HepG2 (cell line): ENCODE results near the gene GRAMD2A. TPM values are rescaled to one million over a fixed set of nuclear protein-coding genes. Genes with fewer than 3 reads are reported as not detected.

ENCODE experiments used
- ATAC-seq: fragments of 200-7000 bp; cut with Tn5 transposase; 3 replicates; pipeline ENCODE4 v1.9.1; 2020; ENCODE audit warnings: mild to moderate bottlenecking, moderate library complexity
- BruUV-seq: library from RNA; stranded (reverse); fragments of 400-500 nt; replicated peaks from 2 replicates; lab custom pipeline; 2021; lab: Mats Ljungman, UMichigan
- CTCF ChIA-PET: fragments of 300-600 bp; formaldehyde crosslinking; extraction: SDS; loops from one replicate; lab custom pipeline; 2021; ENCODE audit warnings: low total read pairs, inconsistent platforms, low intra/inter-chr PET ratio; lab: Yijun Ruan, JAX
- POLR2A ChIA-PET: fragments of 350-600 bp; sonication (Branson Sonifier 250); formaldehyde crosslinking; loops from one replicate; lab custom pipeline; 2020; ENCODE audit warnings: antibody characterized with exemption, inconsistent platforms; lab: Yijun Ruan, JAX
- DNase-seq: peaks from one replicate; pipeline ENCODE4 v3.0.0-alpha.2; 2015; ENCODE audit warnings: low spot score
- FAIRE-seq: peaks from 3 replicates; lab custom pipeline; 2011; peaks lifted over from hg19 to GRCh38; lab: Jason Lieb, UNC
- H2AFZ ChIP-seq: one replicate; pipeline ENCODE4 v1.6.1; 2011; ENCODE audit warnings: low read length, inconsistent platforms
- H3K27ac ChIP-seq: fragments of 300-600 bp; 3 replicates; pipeline ENCODE4 v1.8.0; 2011; ENCODE audit warnings: mixed run types, mild to moderate bottlenecking, mixed read lengths, low read length, inconsistent platforms; ENCODE audit not compliant: insufficient read depth; ENCODE audit errors: extremely low read length
- H3K27me3 ChIP-seq, 2 experiments: fragments of 200-600 bp in 1 of 2; 2 replicates in 1 of 2; 3 replicates in 1 of 2; pipeline versions ENCODE4 v1.6.0 to v1.8.0; 2011; ENCODE audit warnings: low read length in 2 of 2, mild to moderate bottlenecking in 2 of 2, moderate library complexity in 2 of 2, inconsistent platforms in 1 of 2; ENCODE audit not compliant: insufficient read depth in 2 of 2, control insufficient read depth in 1 of 2
- H3K36me3 ChIP-seq, 2 experiments: fragments of 200-600 bp in 1 of 2; replicated peaks in 1 of 2; 2 replicates in 1 of 2; 3 replicates in 1 of 2; pipeline versions ENCODE4 v1.5.1 to v1.8.0; 2011; ENCODE audit warnings: low read length in 2 of 2, inconsistent platforms in 1 of 2; ENCODE audit not compliant: insufficient read depth in 2 of 2, control insufficient read depth in 1 of 2
- H3K4me1 ChIP-seq: 2 replicates; pipeline ENCODE4 v1.5.1; 2012; ENCODE audit warnings: low read length, inconsistent platforms; ENCODE audit not compliant: insufficient read depth
- H3K4me2 ChIP-seq: 2 replicates; pipeline ENCODE4 v1.6.0; 2011; ENCODE audit warnings: low read depth, low read length, inconsistent platforms
- H3K4me3 ChIP-seq, 3 experiments: fragments of 200-600 bp in 1 of 3; sonication (generic), shearing (Covaris generic) in 1 of 3; replicated peaks in 1 of 3; 2 replicates each; pipeline ENCODE4 v1.5.1; 2011 to 2016; ENCODE audit warnings: low read length in 3 of 3, inconsistent platforms in 2 of 3, low read depth in 2 of 3, mild to moderate bottlenecking in 2 of 3, control low read depth in 1 of 3, mixed read lengths in 1 of 3; ENCODE audit not compliant: insufficient read depth in 1 of 3
- H3K79me2 ChIP-seq: one replicate; pipeline ENCODE4 v1.6.1; 2011; ENCODE audit warnings: low read length, inconsistent platforms; ENCODE audit not compliant: insufficient read depth
- H3K9ac ChIP-seq: 2 replicates; pipeline ENCODE4 v1.6.0; 2011; ENCODE audit warnings: mild to moderate bottlenecking, low read depth, low read length, inconsistent platforms; ENCODE audit not compliant: insufficient read depth
- H3K9me3 ChIP-seq: 2 replicates; pipeline ENCODE4 v1.5.1; 2012; ENCODE audit warnings: mild to moderate bottlenecking, low read length
- H4K20me1 ChIP-seq: 2 replicates; pipeline ENCODE4 v1.6.0; 2011; ENCODE audit warnings: inconsistent platforms, mild to moderate bottlenecking, low read length, moderate library complexity; ENCODE audit not compliant: insufficient read depth
- ARID3A ChIP-seq: IDR thresholded peaks from 2 replicates; pipeline ENCODE4 v1.6.1; 2012; ENCODE audit warnings: low read depth, low read length, improper control_type of control experiment
- CERS6 ChIP-seq: sonication (generic); formaldehyde crosslinking; IDR thresholded peaks from 2 replicates; pipeline ENCODE4 v1.5.0; 2020; ENCODE audit warnings: missing genetic modification reagents
- EED ChIP-seq: sonication (generic); formaldehyde crosslinking; IDR thresholded peaks from 2 replicates; pipeline ENCODE4 v1.5.0; 2020; ENCODE audit warnings: mild to moderate bottlenecking, missing genetic modification reagents
- HMGA1 ChIP-seq: sonication (generic); formaldehyde crosslinking; conservative IDR thresholded peaks from 2 replicates; pipeline ENCODE4 v1.4.0; 2020; ENCODE audit warnings: missing genetic modification reagents
- RCOR2 ChIP-seq: IDR thresholded peaks from 2 replicates; pipeline ENCODE4 v1.6.1; 2016; ENCODE audit warnings: missing biosample characterization, missing genetic modification reagents
- TMF1 ChIP-seq: sonication (generic); formaldehyde crosslinking; IDR thresholded peaks from 2 replicates; pipeline ENCODE4 v1.8.1; 2022; ENCODE audit warnings: low read depth, missing genetic modification reagents
- ZHX1 ChIP-seq: sonication (generic); formaldehyde crosslinking; IDR thresholded peaks from 2 replicates; pipeline ENCODE4 v1.8.1; 2022; ENCODE audit warnings: low read depth, mild to moderate bottlenecking, missing genetic modification reagents
- ZNF576 ChIP-seq: sonication (generic); formaldehyde crosslinking; IDR thresholded peaks from 2 replicates; pipeline ENCODE4 v1.4.0; 2020; ENCODE audit warnings: mild to moderate bottlenecking, missing genetic modification reagents
- ZNF770 ChIP-seq: sonication (generic); formaldehyde crosslinking; IDR thresholded peaks from 2 replicates; pipeline ENCODE4 v1.5.0; 2020; ENCODE audit warnings: mild to moderate bottlenecking, missing genetic modification reagents
- WGBS: methylation state at CpG from one replicate; pipeline ENCODE4 v1.1.6; 2017; ENCODE audit warnings: low lambda C conversion rate; 5-methylcytosine and 5-hydroxymethylcytosine counted together
- in situ Hi-C: cut with HindIII; loops from 2 replicates; pipeline ENCODE4 v1.10.0; 2017; ENCODE audit warnings: low pct_unique_long_range_greater_than_20kb; ENCODE audit not compliant: extremely low pct_ligation_motif_present
- intact Hi-C: fragments of 100-400 bp; cut with micrococcal nuclease; formaldehyde crosslinking; loops from one replicate; pipeline ENCODE4 v1.10.0; 2022; ENCODE audit not compliant: unreplicated experiment
- polyA plus RNA-seq, 8 experiments: library from polyadenylated mRNA; depleted of rRNA in 3 of 8; stranded (reverse) in 7 of 8; unstranded in 1 of 8; fragments of >200 nt; fragmentation: Illumina TruSeq in 4 of 8; extraction: Trizol in 4 of 8; gene quantifications; 2 replicates each; pipeline versions ENCODE4 v1.2.1 to v1.2.3, GENCODE V29; 2011 to 2016; ENCODE audit warnings: low read depth in 4 of 8, missing spikeins in 1 of 8, mixed read lengths in 1 of 8; ENCODE audit not compliant: insufficient read depth in 1 of 8
- total RNA-seq, 5 experiments: library from RNA; depleted of rRNA; stranded (reverse); fragments of >200 nt; fragmentation: Illumina TruSeq; extraction: Trizol; gene quantifications; 2 replicates each; pipeline ENCODE4 v1.2.3, GENCODE V29; 2016; ENCODE audit warnings: low read depth in 1 of 5

GRAMD2A gene
- total and polyA plus RNA-seq, 2 of the 13 experiments (the other 11 are each of a cell fraction or from before 2014, with no cell fraction given): 0.04 TPM; not detected in 1

- no peak for DNase-seq
- no peak for FAIRE-seq
- peak overlapping the region in 1 of 3 experiments; percentile 61; a peak in 1 of 6 replicates for H3K4me3 ChIP-seq
- peaks cover 36% of the 10 kb centered on the region for H4K20me1 ChIP-seq
- ChIA-PET POLR2A (interaction anchor here (1.8 kb wide), 1 partner anchor 34 kb away, joined by 9 read pairs; the partner anchor contains the start of gene PKM), CTCF (no interaction called here)
- no peaks in the 10 kb centered on the region for H3K9me3 ChIP-seq
- peak; percentile 7 for ATAC-seq
- H2AFZ ChIP-seq: no peak overlapping the region
- WGBS: 76% methylated on average over 8 of the region's 13 CpGs
- no peak overlapping the region for H3K27ac ChIP-seq
- H3K36me3 ChIP-seq: peaks cover 13 to 29% of the 10 kb centered on the region in 2 experiments
- peaks cover 6 to 11% of the 10 kb centered on the region in 2 experiments; a peak in 3 of 5 replicates for H3K27me3 ChIP-seq
- H3K4me1 ChIP-seq: peaks cover 30% of the 10 kb centered on the region
- no peak for TF ChIP-seq ARID3A
- no peak for TF ChIP-seq HMGA1
- TF ChIP-seq EED (CRISPR knock-in tag): no peak
- TF ChIP-seq ZNF576 (CRISPR knock-in tag): no peak
- TF ChIP-seq RCOR2 (CRISPR knock-in tag): no peak
- TF ChIP-seq ZNF770: no peak
- TF ChIP-seq ZHX1 (CRISPR knock-in tag): no peak
- no peak for TF ChIP-seq CERS6 (CRISPR knock-in tag)
- no peak for TF ChIP-seq TMF1 (CRISPR knock-in tag)
- H3K79me2 ChIP-seq: no peaks in the 10 kb centered on the region
- intact Hi-C loops: no loop called here
- no TSS peak for BruUV-seq
- no peak overlapping the region for H3K9ac ChIP-seq
- H3K4me2 ChIP-seq: peak overlapping the region; percentile 55
- in situ Hi-C loops: no loop called here
Measured at GRCh38 chr15:72196409-72197040, 1.1 kb downstream of the GRAMD2A start.
